GM12864 (cell line): ENCODE measurements around the gene ZC3H14.

Experiments used
- DNase-seq: peaks from one replicate; pipeline ENCODE4 v3.0.0-alpha.2; 2011; ENCODE audit warnings: low read depth
- H3K4me3 ChIP-seq: 2 replicates; pipeline ENCODE4 v1.5.1; 2011; ENCODE audit warnings: mild to moderate bottlenecking, low read depth, low read length, control low read depth
- TF ChIP-seq, protein P1 (sequence below): IDR thresholded peaks from 2 replicates; pipeline ENCODE4 v1.5.1; 2011; ENCODE audit warnings: low read depth, mild to moderate bottlenecking, moderate library complexity, low read length, control low read depth, inconsistent platforms; ENCODE audit errors: missing control alignments

The ZC3H14 gene, protein sequence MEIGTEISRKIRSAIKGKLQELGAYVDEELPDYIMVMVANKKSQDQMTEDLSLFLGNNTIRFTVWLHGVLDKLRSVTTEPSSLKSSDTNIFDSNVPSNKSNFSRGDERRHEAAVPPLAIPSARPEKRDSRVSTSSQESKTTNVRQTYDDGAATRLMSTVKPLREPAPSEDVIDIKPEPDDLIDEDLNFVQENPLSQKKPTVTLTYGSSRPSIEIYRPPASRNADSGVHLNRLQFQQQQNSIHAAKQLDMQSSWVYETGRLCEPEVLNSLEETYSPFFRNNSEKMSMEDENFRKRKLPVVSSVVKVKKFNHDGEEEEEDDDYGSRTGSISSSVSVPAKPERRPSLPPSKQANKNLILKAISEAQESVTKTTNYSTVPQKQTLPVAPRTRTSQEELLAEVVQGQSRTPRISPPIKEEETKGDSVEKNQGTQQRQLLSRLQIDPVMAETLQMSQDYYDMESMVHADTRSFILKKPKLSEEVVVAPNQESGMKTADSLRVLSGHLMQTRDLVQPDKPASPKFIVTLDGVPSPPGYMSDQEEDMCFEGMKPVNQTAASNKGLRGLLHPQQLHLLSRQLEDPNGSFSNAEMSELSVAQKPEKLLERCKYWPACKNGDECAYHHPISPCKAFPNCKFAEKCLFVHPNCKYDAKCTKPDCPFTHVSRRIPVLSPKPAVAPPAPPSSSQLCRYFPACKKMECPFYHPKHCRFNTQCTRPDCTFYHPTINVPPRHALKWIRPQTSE

DNA sequence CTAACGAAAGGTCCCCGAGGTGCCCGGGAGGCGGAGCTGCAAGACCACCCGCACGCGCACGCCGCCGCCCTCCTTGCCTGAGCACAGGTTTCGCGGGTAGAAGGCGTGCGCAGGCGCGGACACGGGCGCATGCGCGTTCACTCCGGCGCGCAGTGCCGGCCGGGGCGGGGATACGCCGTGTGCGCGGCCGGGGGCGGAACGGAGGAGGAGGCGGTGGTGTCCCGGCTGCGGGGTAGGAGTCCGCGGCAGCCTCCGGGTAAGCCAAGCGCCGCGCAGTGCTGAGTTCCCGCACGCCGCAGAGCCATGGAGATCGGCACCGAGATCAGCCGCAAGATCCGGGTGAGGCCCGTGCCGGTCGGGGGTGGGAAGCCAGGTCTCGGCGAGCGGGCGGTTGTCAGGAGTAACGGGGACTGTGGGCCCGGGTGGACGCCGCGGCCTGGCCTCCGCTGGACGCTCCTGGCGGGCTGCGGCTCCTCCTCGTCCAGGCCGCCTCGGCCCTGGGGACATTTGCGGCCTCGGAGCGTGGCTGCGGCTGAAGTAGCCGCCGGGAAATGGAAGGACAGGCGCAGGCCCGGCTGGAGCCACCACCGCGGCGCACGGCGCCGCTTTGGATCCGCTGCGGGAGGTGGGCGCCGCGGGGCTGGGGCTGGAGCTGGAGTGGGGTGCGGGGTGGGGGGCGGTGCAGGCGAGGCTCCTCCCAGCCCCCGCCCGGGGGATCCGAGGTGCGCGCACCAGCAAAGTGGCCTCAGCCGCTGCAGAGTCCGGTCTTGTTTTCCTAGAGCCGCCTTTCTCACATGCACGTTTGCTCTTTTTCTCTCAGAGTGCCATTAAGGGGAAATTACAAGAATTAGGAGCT lies at the start of gene ZC3H14:
TSS of gene ZC3H14 (plus strand) at position 207 of the 856 bp plus-strand sequence. CDS start at position 304, 97 bp downstream.
- TF ChIP-seq, protein P1, sequence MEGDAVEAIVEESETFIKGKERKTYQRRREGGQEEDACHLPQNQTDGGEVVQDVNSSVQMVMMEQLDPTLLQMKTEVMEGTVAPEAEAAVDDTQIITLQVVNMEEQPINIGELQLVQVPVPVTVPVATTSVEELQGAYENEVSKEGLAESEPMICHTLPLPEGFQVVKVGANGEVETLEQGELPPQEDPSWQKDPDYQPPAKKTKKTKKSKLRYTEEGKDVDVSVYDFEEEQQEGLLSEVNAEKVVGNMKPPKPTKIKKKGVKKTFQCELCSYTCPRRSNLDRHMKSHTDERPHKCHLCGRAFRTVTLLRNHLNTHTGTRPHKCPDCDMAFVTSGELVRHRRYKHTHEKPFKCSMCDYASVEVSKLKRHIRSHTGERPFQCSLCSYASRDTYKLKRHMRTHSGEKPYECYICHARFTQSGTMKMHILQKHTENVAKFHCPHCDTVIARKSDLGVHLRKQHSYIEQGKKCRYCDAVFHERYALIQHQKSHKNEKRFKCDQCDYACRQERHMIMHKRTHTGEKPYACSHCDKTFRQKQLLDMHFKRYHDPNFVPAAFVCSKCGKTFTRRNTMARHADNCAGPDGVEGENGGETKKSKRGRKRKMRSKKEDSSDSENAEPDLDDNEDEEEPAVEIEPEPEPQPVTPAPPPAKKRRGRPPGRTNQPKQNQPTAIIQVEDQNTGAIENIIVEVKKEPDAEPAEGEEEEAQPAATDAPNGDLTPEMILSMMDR = no peak
- peak; percentile 56 for DNase-seq
- peak within 1 kb of the TSS; percentile 90 for H3K4me3 ChIP-seq

DNA sequence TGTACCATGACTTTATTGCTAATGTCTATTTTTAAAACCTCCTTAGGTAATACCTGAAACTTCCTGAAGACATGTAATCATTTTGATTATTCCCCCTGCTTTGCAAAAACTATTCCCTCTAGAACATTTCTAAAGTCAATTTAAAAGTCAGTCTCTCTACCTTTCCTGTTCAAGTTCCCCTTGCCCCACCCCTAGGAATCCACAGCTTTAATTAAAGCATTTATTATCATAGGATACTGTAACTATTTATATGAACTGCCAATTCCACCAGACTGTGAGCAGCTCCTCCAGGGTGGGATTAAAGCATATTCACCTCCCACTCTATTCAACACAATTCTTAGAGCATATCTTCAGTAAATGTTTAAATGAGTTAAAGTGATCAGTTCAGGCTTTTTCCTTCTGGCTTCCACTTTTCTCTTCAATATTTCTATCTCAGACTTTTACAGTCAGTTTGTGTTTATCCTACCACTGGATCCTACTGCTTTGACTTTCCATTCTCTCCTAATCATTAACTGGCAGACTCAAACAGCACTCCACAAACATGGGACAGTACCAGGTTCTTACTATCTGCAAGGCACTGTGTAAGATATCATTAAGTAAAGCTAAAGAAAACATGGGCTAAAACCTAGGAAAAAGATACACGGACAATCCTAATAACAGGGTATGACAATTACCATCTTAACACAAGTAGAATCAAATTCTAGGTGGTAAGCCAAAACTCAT lies 47.2 kb upstream of the ZC3H14 start:
- H3K4me3 ChIP-seq = no peak overlapping the region
- TF ChIP-seq, protein P1 = no peak
- DNase-seq = no peak

DNA sequence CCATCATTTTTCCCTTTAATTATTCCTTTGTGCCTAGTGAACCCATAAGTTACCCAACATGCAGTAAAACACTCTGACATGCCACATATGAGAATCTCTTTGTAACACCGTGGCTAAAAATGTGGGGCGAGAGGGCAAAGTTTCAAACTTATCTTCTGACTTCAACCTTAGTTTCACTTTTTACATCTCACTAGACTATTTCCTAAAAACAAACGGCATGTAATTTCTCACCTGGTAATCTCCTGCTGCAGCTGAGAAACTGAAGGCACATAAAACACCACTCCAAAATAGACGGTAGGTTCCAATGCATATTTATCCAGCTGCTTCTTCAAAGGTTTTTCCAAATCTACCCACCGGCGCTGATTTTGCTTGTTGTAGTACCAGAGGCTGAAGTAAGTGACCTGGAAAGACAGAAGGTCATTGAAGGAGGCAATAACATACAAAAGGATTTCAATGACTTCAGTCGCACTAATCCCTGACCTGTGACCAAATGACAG lies 45.9 kb upstream of the ZC3H14 start:
- DNase-seq = no peak
- TF ChIP-seq, protein P1 = no peak
- no peak overlapping the region for H3K4me3 ChIP-seq

DNA sequence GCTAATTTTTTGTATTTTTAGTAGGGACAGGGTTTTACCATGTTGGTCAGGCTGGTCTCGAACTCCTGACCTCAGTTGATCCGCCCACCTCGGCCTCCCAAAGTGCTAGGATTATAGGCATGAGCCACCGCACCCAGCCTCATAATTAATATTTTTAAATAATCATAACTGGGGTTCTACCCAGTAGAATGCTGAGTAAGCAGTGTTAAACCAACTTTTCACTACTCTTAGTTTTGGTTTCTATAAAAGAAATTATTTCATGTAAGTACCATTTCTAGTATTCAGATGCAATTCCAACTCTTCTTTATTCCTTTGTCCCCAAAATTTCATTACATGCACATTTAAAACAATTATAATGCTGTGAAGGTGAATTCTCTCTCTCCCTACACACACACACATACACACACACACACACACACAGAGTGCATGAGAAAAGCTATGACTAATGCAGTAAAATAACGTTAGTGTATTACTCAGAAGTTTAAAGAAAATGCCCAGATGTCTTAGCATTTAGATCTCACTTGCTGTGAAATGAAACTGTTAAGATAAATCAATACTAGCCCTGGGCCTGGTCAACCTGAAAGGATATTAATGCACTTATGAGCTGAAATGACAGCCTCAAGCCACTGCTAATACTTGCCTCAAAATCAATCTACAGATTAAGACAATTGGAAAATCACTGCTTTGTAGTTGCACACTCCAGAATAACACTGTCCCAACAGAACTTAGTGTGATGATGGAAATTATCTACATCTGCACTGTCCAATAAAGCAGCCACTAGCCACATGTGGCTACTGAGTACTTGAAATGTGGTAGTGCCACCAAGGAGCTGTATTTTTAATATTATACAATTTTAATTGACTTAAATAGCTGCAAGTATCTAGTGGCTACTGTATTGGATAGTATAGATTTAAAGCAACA lies 44.0 kb upstream of the ZC3H14 start:
- TF ChIP-seq, protein P1 = no peak
- no peak for DNase-seq
- H3K4me3 ChIP-seq = no peak overlapping the region

DNA sequence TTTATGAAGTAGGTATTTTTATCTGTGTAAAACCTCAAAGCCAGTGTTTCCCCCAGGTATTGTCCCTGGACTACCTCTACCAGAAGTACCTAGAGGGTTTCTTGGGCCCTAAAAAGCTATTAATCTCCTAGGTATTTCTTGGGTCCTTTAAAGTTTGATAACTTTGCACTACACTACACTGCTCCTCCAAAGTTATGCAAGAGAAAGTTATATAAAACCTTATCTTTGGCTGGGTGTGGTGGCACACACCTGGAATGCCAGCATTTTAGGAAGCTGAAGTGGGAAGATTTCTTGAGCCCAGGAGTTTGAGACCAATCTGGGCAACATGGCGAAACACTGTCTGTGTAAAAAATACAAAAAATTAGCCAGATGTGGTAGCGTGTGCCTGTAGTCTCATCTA lies 42.9 kb upstream of the ZC3H14 start:
- no peak overlapping the region for H3K4me3 ChIP-seq
- DNase-seq = no peak
- TF ChIP-seq, protein P1 = no peak
